HG02571 (cell line): ENCODE measurements around the gene VENTX.

Source experiments
- ATAC-seq: cut with Tn5 transposase; IDR thresholded peaks from one replicate; pipeline ENCODE4 v1.9.1; 2021; ENCODE audit warnings: mild to moderate bottlenecking, moderate library complexity; ENCODE audit not compliant: unreplicated experiment

Gene VENTX

DNA sequence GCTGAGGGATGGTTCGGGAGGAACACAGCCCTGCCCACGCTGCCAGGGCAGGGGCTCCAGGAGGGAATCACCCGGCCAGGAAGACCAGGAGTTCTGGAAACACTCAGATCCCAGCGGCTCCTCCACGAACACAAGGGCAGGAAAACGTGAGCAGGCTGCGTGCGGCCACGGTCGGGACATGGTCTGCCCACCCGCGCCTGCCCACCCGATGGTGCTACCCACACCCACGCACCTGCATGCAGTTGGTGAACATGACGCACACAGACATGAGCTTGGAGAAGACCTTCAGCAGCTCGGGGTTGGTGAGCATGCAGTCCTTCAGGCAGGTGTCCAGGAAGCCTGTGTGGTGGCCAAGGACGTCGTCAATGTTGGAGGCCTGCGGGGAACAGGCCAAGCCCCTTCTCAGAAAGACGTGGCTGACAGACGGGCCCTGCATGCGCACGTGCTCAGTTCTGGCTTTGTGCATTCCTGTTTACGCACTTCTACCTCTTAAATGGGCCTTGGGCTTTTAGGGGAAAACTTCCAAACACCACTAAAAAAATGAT, 45.3 kb downstream of the VENTX start:
- no peak for ATAC-seq

DNA sequence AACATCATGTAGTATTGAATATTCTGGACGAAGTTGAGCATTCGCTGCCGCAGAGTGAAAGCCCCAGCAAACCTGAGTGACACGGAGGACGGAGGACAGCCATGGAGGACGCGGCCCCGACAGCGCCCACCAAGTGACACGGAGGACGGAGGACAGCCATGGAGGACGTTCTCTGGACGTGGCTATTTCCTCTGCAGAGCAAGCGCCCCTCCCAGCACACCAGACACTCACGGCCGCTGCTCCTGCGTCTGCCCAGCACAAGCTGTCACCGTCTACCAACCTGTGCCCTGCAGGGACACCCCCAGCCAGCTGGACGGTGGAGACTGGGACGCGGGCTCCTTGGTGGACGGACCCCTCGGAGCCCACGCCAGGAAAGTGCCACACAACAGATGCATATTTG, 46.3 kb downstream of the VENTX start:
- no peak for ATAC-seq

DNA sequence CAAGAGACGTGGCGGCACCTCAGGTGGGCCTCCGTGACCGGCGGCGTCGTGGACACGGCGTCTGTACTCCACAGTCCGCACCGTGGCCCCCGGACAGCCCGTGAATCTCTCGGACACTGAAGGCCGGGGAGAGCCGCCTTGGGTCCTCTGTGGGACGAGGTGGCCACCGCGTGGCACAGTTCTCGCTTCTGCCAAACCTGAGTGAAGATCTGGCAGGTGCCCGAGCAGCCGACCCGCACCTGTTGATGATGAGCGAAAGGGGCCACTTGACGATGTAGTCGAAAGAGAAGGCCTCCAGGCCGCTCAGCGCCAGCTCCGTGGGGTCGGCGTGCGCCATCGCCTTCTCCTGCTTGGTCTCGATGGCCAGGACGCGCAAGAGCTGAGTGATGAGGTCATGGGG, 47.6 kb downstream of the VENTX start:
- ATAC-seq: no peak

DNA sequence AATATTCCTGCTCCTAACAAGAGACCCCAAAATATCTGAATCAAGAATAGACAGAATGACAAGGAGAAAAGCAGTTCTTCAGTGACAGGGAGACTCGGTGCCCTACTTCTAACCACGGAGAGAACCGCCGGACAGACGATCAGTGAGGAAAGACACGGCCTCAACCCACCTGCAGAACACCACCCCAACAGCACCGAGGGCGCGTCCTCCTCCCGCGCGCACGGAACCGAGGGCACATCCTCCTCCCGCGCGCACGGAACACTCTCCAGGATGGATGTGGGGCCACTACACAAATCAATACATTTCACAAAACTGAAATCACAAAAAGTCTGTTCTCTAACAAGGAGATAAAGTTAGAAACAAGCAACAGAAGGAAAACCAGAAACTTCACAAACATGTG, 48.7 kb downstream of the VENTX start:
- no peak for ATAC-seq

DNA sequence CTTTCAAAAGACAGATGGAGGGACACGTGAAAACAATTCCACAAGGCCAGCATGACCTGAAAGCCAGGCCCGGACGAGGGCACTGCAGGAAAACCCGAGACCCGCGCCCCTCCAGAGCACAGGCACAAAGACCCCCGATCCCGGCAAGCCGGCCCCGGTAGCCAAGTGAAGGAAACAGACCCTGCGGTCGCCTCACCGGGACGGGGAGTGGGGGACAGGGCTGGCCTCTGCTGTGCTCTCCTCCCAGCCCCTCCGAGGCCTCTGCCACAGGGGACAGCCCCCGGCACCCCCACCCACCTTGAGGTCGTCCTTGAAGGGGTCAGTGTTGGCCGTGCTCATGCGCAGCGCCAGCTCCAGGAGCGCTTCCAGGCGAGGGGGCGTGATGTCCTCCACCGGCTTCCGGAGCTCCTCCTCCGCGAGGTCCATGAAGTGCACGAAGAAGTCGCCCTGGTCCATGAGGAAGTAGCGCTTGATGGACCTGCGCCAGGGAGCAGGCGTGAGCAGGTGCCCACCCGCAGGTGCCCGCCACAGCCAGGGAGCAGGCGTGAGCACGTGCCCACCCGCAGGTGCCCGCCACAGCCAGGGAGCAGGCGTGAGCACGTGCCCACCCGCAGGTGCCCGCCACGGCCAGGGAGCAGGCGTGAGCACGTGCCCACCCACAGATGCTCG, 50.3 kb downstream of the VENTX start:
- ATAC-seq: no peak

DNA sequence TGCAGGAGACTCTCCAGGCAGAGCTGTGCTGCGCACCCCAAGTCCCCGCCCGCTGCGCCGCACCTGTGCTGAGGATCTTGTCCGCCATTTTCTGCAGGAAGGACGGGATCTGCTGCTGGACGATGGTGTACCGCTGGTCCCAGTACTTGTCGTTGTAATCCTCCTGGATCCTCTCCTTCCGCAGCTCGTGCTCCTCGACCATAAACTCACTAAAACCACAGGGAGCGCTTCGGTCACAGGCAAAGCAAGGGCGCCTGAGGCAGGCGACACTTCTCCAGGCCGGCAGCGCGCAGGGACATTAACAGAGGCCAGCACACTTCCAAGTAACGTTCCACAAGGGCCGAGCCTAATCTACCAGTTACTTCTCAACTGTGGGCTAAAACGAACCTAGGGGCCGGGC, 52.1 kb downstream of the VENTX start:
- no peak for ATAC-seq
